ENCODE results near the gene CD300H.

CD300H gene

GRCh38 chr17:74549343-74549742, 18.0 kb downstream of the CD300H start:
- DNase-seq (ENCODE audit: low spot score) = no peak

GRCh38 chr17:74547736-74548135, 19.6 kb downstream of the CD300H start:
- no peak for DNase-seq (ENCODE audit: low spot score)

GRCh38 chr17:74547264-74547663, 20.0 kb downstream of the CD300H start:
- DNase-seq (ENCODE audit: low spot score) = no peak

- DNase-seq (ENCODE audit: low spot score) = no peak
Observed at GRCh38 chr17:74546586-74546985, 20.7 kb downstream of the CD300H start.

- DNase-seq (ENCODE audit: low spot score) = no peak
Observed at GRCh38 chr17:74545843-74546230, 21.5 kb downstream of the CD300H start, which contains the start of gene CD300C. Gene CD300C, minus strand, starts transcription at chr17:74546115. Its CDS starts 333 bp downstream, at chr17:74545782.

- DNase-seq (ENCODE audit: low spot score) = no peak
Observed at GRCh38 chr17:74544991-74545842, 22.1 kb downstream of the CD300H start.

- no peak for DNase-seq (ENCODE audit: low spot score)
Observed at GRCh38 chr17:74543891-74544760, 23.2 kb downstream of the CD300H start.

- DNase-seq (ENCODE audit: low spot score) = no peak
Observed at GRCh38 chr17:74543406-74543805, 23.9 kb downstream of the CD300H start.

- no peak for DNase-seq (ENCODE audit: low spot score)
Observed at GRCh38 chr17:74542727-74543383, 24.5 kb downstream of the CD300H start.

GRCh38 chr17:74542166-74542565, 25.1 kb downstream of the CD300H start:
- DNase-seq (ENCODE audit: low spot score) = no peak

GRCh38 chr17:74541176-74542111, 25.9 kb downstream of the CD300H start:
- DNase-seq (ENCODE audit: low spot score) = no peak

GRCh38 chr17:74539281-74539820, 28.0 kb downstream of the CD300H start:
- no peak for DNase-seq (ENCODE audit: low spot score)

- DNase-seq (ENCODE audit: low spot score) = no peak
Observed at GRCh38 chr17:74536890-74537289, 30.4 kb downstream of the CD300H start.

- peak; percentile 64 for DNase-seq (ENCODE audit: low spot score)
Observed at GRCh38 chr17:74532115-74532514, 35.2 kb downstream of the CD300H start.

- no peak for DNase-seq (ENCODE audit: low spot score)
Observed at GRCh38 chr17:74531231-74531761, 36.0 kb downstream of the CD300H start, which contains the start of gene CD300LB. Gene CD300LB, minus strand, starts transcription at chr17:74531475. Its CDS starts 125 bp downstream, at chr17:74531350.

GRCh38 chr17:74530831-74531150, 36.5 kb downstream of the CD300H start:
- DNase-seq (ENCODE audit: low spot score) = no peak

GRCh38 chr17:74529243-74529642, 38.1 kb downstream of the CD300H start:
- no peak for DNase-seq (ENCODE audit: low spot score)

GRCh38 chr17:74528491-74529199, 38.7 kb downstream of the CD300H start:
- peak; percentile 54 for DNase-seq (ENCODE audit: low spot score)

GRCh38 chr17:74527756-74528155, 39.6 kb downstream of the CD300H start:
- DNase-seq (ENCODE audit: low spot score) = no peak

- DNase-seq (ENCODE audit: low spot score) = no peak
Observed at GRCh38 chr17:74527081-74527480, 40.2 kb downstream of the CD300H start.

Measured in globus pallidus (tissue), 1 donor.